GM13976 (cell line): ENCODE results near the gene ZC3H18.

Source experiments
- DNase-seq: peaks from one replicate; pipeline ENCODE4 v3.0.0; 2012; ENCODE audit warnings: low spot score
- in situ Hi-C: fragments of 300-500 bp; cut with MboI; formaldehyde crosslinking; loops from one replicate; pipeline ENCODE4 v1.12.0; 2022; ENCODE audit warnings: low sequenced_read_pairs, mixed read lengths, inconsistent platforms; ENCODE audit not compliant: unreplicated experiment
- TF ChIP-seq, protein P1 (sequence below): IDR thresholded peaks from 2 replicates; pipeline ENCODE4 v1.5.1; 2012; ENCODE audit warnings: borderline replicate concordance, mild to moderate bottlenecking; ENCODE audit not compliant: insufficient read depth; ENCODE audit errors: extremely low read depth, missing control alignments, control extremely low read depth

The ZC3H18 gene

DNA sequence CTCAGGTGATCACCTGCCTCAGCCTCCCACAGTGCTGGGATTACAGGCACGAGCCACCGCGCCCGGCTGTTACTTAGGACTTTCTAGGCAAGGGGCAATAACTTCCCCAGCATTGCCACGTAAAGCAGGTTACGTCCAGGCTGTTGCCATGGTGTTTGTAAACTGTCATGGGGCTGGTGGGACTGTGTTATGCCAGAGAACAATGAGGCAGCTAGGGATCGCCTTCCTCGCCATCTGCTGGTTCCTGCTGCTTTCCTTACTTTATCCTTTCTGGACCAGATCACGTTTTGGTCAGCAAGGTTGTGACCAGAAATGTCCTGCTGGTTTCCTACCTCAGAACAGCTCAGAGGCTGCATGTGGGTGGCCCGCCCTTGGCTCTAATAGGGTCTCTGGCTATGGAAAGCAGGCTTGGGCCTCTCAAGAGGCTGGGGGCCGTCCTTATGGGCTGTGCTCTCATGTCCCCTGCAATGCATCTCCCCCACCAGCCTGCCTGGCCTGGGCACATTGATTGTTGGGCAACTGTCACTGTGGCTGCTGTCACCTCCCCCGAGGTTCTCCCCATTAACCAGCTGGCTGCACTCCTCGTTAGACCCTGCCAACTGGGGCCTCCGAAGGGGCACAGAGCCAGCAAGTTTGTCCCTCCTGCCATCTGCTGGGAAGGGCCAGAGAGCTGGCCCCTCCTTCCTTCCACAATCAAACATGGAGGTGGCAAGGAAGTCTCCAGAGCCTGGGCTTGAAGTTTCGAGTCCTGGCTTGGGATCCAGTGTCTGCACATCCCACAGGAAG lies 28.2 kb upstream of the ZC3H18 start:
- no peak for DNase-seq
- in situ Hi-C loops = loop anchor here (25.0 kb wide), 1 partner anchor 105 kb away; no protein-coding TSS in a partner anchor
- TF ChIP-seq, protein P1, sequence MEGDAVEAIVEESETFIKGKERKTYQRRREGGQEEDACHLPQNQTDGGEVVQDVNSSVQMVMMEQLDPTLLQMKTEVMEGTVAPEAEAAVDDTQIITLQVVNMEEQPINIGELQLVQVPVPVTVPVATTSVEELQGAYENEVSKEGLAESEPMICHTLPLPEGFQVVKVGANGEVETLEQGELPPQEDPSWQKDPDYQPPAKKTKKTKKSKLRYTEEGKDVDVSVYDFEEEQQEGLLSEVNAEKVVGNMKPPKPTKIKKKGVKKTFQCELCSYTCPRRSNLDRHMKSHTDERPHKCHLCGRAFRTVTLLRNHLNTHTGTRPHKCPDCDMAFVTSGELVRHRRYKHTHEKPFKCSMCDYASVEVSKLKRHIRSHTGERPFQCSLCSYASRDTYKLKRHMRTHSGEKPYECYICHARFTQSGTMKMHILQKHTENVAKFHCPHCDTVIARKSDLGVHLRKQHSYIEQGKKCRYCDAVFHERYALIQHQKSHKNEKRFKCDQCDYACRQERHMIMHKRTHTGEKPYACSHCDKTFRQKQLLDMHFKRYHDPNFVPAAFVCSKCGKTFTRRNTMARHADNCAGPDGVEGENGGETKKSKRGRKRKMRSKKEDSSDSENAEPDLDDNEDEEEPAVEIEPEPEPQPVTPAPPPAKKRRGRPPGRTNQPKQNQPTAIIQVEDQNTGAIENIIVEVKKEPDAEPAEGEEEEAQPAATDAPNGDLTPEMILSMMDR = no peak

- DNase-seq = no peak
- in situ Hi-C loops = loop anchor here (25.0 kb wide), 1 partner anchor 106 kb away; no protein-coding TSS in a partner anchor
- TF ChIP-seq, protein P1 = no peak
These were observed 26.9 kb upstream of the ZC3H18 start for GRCh38 chr16:88543230-88543813.

DNA sequence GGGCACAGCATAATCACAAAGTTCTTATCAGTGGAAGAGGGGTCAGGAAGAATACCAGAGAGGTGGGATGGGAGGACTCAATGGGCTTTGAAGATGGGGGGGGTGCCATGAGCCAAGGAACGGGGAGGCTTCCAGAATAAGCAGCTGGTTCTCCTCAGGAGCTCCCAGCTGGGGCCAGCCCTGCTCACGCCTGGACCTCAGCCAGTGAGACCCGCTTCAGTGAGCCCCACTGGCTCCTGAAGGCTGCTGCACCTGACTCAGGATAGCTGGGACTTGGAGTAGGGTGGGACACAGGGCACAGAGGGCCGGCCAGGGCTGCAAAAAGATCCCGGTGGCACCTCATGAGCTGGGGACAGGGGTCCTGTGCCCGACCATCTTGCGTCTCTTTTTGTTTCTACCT lies 24.4 kb upstream of the ZC3H18 start:
- in situ Hi-C loops = loop anchor here (25.0 kb wide), 1 partner anchor 108 kb away; no protein-coding TSS in a partner anchor
- TF ChIP-seq, protein P1 = no peak
- no peak for DNase-seq

DNA sequence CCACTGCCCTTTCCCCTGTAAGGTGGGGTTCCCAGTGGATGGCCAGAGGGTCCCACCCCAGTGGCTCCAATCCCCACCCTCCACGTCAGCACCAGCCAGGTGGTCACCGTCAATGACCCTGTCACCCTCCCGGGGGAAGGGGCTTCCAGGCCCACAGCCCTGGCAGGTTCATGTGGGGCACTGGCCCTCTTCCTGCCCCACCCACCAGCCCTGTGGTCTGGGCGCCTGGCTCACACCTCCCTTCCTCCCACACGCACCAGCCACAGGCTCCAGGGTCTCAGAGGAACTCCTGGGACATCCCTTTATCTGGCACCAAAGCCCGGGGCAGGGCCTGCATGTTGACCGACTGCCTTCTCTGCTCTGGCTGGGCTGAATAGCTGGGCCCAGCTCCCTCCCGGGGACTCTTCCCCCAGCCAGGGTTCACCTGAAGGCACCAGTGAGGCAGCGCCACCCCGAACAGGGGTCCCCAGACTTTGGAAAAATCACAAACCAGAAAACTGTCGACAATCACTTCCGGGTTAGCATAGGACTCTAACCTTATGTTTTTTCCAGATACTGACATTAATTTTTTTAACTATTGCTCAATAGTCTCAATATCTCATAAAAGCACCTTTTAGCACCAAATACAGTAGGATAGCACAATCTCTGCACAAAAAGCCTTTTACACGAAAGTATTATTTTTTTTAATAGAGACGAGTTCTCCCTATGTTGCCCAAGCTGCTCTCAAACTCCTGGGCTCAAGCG lies 21.9 kb upstream of the ZC3H18 start:
- TF ChIP-seq, protein P1 = no peak
- in situ Hi-C loops = loop anchor here (25.0 kb wide), 1 partner anchor 111 kb away; no protein-coding TSS in a partner anchor
- DNase-seq = no peak

GRCh38 chr16:88548985-88549384 lies 21.2 kb upstream of the ZC3H18 start:
- TF ChIP-seq, protein P1 = no peak
- in situ Hi-C loops = loop anchor here (25.0 kb wide), 1 partner anchor 112 kb away; no protein-coding TSS in a partner anchor
- no peak for DNase-seq

GRCh38 chr16:88549671-88550245 lies 20.4 kb upstream of the ZC3H18 start:
- in situ Hi-C loops = loop anchor here (25.0 kb wide), 2 partner anchors 112 to 362 kb away; no protein-coding TSS in a partner anchor

More at GRCh38 chr16:88549671-88550245, 20.4 kb upstream of the ZC3H18 start:
- DNase-seq = no peak
- TF ChIP-seq, protein P1 = no peak
